ENCODE results near the gene PTPRO.

- no peak for TF ChIP-seq CTCF (IDR thresholded peaks at IDR 0.05)
- TF ChIP-seq NRF1 (IDR thresholded peaks at IDR 0.05; ENCODE audit: low read depth, low read length) = no peak
- TF ChIP-seq NFIC (IDR thresholded peaks at IDR 0.05; ENCODE audit: borderline replicate concordance) = peak; percentile 95
- peak; percentile 27; the same call in 1 of the 2 replicates for TF ChIP-seq POLR2AphosphoS5 (IDR thresholded peaks at IDR 0.05; ENCODE audit: low read depth, low read length)
- peak in 1 of 2 experiments; percentile 49; a peak in 1 of 4 replicates for TF ChIP-seq EP300 (IDR thresholded peaks at IDR 0.05; ENCODE audit: borderline replicate concordance in 1 of 2, low read depth in 1 of 2, low read length in 1 of 2)
- peak; percentile 44; the same call in 1 of the 2 replicates for TF ChIP-seq JUND (IDR thresholded peaks at IDR 0.05)
- no peak for TF ChIP-seq GABPA (IDR thresholded peaks at IDR 0.05; ENCODE audit: low read depth)
- peak; percentile 62; the same call in 1 of the 2 replicates for TF ChIP-seq SIN3A (IDR thresholded peaks at IDR 0.05; ENCODE audit: borderline replicate concordance, low read depth, low read length)
- no peak for TF ChIP-seq USF2 (IDR thresholded peaks at IDR 0.05; ENCODE audit: borderline replicate concordance, low read depth, low read length)
These were observed 277.1 kb downstream of the PTPRO start for GRCh38 chr12:15599266-15600037.

All from SK-N-SH (cell line).